Measurements from ENCODE around the gene FAM107B. TPM values are rescaled to one million over a fixed set of nuclear protein-coding genes. Genes with fewer than 3 reads are reported as not detected.

FAM107B gene
- polyA plus RNA-seq: 117 and 219 TPM in 2 replicates

GRCh38 chr10:14774797-14775196 is at the start of gene FAM107B:
Gene FAM107B, minus strand, starts transcription at chr10:14774897. Its CDS starts 234 bp downstream, at chr10:14774663.

Other genes with a start within 250 kb of the FAM107B start
- 0.27 TPM in 1 of 2 replicates, not detected in the other for gene CDNF, start 63.1 kb upstream of the FAM107B start, polyA plus RNA-seq
- 39.1 and 47.7 TPM in 2 replicates for gene HSPA14, start 63.4 kb upstream of the FAM107B start, polyA plus RNA-seq
- gene MSANTD7, start 63.4 kb upstream of the FAM107B start, polyA plus RNA-seq: 8.9 and 13.5 TPM in 2 replicates
- gene SUV39H2, start 104.0 kb upstream of the FAM107B start, polyA plus RNA-seq: 25.0 and 28.2 TPM in 2 replicates
- 5.6 and 10.4 TPM in 2 replicates for gene DCLRE1C, start 179.2 kb upstream of the FAM107B start, polyA plus RNA-seq
- 3.5 and 5.5 TPM in 2 replicates for gene MEIG1, start 184.5 kb upstream of the FAM107B start, polyA plus RNA-seq

Measured in Purkinje cell (primary cell).